Endodermal cell (in vitro differentiated cells): ENCODE results near the gene KCNN1. TPM values are rescaled to one million over a fixed set of nuclear protein-coding genes. Genes with fewer than 3 reads are reported as not detected.

Experiments
- DNase-seq: peaks from one replicate; pipeline ENCODE4 v3.0.0-alpha.2; 2017
- H3K27ac ChIP-seq: 2 replicates; pipeline ENCODE4 v1.5.1; 2013; ENCODE audit warnings: mild to moderate bottlenecking, low read depth, low read length, moderate library complexity
- H3K27me3 ChIP-seq: 2 replicates; pipeline ENCODE4 v1.6.1; 2013; ENCODE audit warnings: mild to moderate bottlenecking, low read length, moderate library complexity; ENCODE audit not compliant: insufficient read depth, control insufficient read depth, poor library complexity, severe bottlenecking
- H3K36me3 ChIP-seq: 2 replicates; pipeline ENCODE4 v1.7.0; 2013; ENCODE audit warnings: mild to moderate bottlenecking, low read length, moderate library complexity; ENCODE audit not compliant: control insufficient read depth, insufficient read depth
- H3K4me1 ChIP-seq: one replicate; pipeline ENCODE4 v1.7.0; 2013; ENCODE audit warnings: low read length; ENCODE audit not compliant: control insufficient read depth, insufficient read depth
- H3K4me3 ChIP-seq: 2 replicates; pipeline ENCODE4 v1.5.1; 2013; ENCODE audit warnings: mild to moderate bottlenecking, low read length, moderate library complexity
- H3K9ac ChIP-seq: 2 replicates; pipeline ENCODE4 v1.6.1; 2013; ENCODE audit warnings: mild to moderate bottlenecking, low read length, moderate library complexity; ENCODE audit not compliant: poor library complexity, severe bottlenecking; ENCODE audit errors: extremely low read depth
- H3K9me3 ChIP-seq: 2 replicates; pipeline ENCODE4 v1.6.1; 2013; ENCODE audit warnings: mild to moderate bottlenecking, low read length, moderate library complexity; ENCODE audit not compliant: control insufficient read depth
- H3K27ac Mint-ChIP-seq: 2 replicates; pipeline ENCODE4 v1.8.0; 2020; ENCODE audit warnings: mixed read lengths
- H3K27me3 Mint-ChIP-seq: 2 replicates; pipeline ENCODE4 v1.8.0; 2021; ENCODE audit warnings: mild to moderate bottlenecking, mixed read lengths; ENCODE audit not compliant: insufficient read depth
- H3K36me3 Mint-ChIP-seq: 2 replicates; pipeline ENCODE4 v1.8.0; 2020; ENCODE audit warnings: low read depth, mixed read lengths
- H3K4me1 Mint-ChIP-seq: 2 replicates; pipeline ENCODE4 v1.8.0; 2020; ENCODE audit warnings: mixed read lengths
- H3K4me3 Mint-ChIP-seq: 2 replicates; pipeline ENCODE4 v1.8.0; 2020; ENCODE audit warnings: mild to moderate bottlenecking, moderate library complexity, mixed read lengths
- H3K9me3 Mint-ChIP-seq: 2 replicates; pipeline ENCODE4 v1.8.0; 2020; ENCODE audit warnings: mild to moderate bottlenecking, mixed read lengths
- WGBS, 2 experiments: methylation state at CpG; one replicate each; pipeline versions ENCODE4 v1.1.5 to v1.1.7; 2013; ENCODE audit warnings: missing lambda C conversion rate in 2 of 2, mixed read lengths in 1 of 2; ENCODE audit not compliant: insufficient coverage in 1 of 2, insufficient read length in 1 of 2; 5-methylcytosine and 5-hydroxymethylcytosine counted together
- total RNA-seq, 2 donors: library from RNA; stranded (reverse); fragmentation: NEBNext Ultra II Directional in 1 of 2; extraction: Animal tissue kit (Norgen Biotek cat#: 25700) in 1 of 2; gene quantifications; 2 replicates in 1 of 2; 3 replicates in 1 of 2; pipeline ENCODE4 v1.2.1, GENCODE V29; 2021
- TF ChIP-seq, protein P1 (sequence below): fragments of 200-600 bp; sonication (generic); conservative IDR thresholded peaks from 2 replicates; pipeline ENCODE4 v1.5.0; 2021; ENCODE audit warnings: antibody characterized with exemption, mild to moderate bottlenecking

KCNN1 gene
- total RNA-seq, 2 donors from 2014 or later: 5.8 to 8.2 TPM

DNA sequence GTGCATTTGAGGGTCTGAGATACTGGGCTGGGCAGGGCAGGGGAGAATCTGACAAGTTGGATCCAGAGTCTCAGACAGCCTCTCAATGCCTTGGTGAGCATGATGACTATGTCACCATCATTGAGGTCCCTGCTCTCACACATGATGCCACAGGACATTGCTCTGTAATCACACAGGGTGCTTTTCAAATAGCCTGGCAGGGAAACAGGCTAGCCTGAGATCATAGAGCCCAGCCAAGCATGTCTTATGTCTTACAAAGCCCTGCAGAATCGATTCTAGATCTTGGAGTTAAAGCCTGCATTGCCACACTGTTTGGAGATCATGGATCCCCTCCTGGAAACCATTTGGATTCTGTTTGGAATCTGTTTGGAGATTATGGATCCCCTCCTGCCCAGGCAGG, 5.3 kb downstream of the KCNN1 start:
- DNase-seq: no peak
- H3K4me1 Mint-ChIP-seq: peaks cover 5% of the 10 kb centered on the region
- H3K27me3 ChIP-seq: peaks cover 6% of the 10 kb centered on the region
- peaks cover 6% of the 10 kb centered on the region for H3K27me3 Mint-ChIP-seq
- H3K36me3 ChIP-seq: peaks cover 5% of the 10 kb centered on the region
- no peaks in the 10 kb centered on the region for H3K9me3 ChIP-seq
- WGBS, 2 experiments: 86 to 95% methylated on average over 1 of the region's 1 CpG
- no peak overlapping the region for H3K27ac ChIP-seq
- H3K4me3 ChIP-seq: no peak overlapping the region
- H3K9ac ChIP-seq: no peak overlapping the region
- no peak overlapping the region for H3K27ac Mint-ChIP-seq
- no peaks in the 10 kb centered on the region for H3K4me1 ChIP-seq
- no peaks in the 10 kb centered on the region for H3K9me3 Mint-ChIP-seq
- TF ChIP-seq, protein P1, sequence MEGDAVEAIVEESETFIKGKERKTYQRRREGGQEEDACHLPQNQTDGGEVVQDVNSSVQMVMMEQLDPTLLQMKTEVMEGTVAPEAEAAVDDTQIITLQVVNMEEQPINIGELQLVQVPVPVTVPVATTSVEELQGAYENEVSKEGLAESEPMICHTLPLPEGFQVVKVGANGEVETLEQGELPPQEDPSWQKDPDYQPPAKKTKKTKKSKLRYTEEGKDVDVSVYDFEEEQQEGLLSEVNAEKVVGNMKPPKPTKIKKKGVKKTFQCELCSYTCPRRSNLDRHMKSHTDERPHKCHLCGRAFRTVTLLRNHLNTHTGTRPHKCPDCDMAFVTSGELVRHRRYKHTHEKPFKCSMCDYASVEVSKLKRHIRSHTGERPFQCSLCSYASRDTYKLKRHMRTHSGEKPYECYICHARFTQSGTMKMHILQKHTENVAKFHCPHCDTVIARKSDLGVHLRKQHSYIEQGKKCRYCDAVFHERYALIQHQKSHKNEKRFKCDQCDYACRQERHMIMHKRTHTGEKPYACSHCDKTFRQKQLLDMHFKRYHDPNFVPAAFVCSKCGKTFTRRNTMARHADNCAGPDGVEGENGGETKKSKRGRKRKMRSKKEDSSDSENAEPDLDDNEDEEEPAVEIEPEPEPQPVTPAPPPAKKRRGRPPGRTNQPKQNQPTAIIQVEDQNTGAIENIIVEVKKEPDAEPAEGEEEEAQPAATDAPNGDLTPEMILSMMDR: no peak
- H3K36me3 Mint-ChIP-seq: no peaks in the 10 kb centered on the region
- H3K4me3 Mint-ChIP-seq: no peak overlapping the region

DNA sequence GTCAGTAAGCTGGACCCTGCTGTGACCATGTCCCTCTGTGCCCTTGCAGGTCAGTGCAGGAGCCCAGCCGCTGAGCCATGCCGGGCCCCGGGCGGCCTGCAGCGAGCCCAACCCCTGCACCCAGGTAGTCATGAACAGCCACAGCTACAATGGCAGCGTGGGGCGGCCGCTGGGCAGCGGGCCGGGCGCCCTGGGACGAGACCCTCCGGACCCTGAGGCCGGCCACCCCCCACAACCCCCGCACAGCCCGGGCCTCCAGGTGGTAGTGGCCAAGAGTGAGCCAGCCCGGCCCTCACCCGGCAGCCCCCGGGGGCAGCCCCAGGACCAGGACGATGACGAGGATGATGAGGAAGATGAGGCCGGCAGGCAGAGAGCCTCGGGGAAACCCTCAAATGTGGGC, 6.9 kb downstream of the KCNN1 start:
- 94 to 96% methylated on average over 19 to 23 of the region's 23 CpGs for WGBS, 2 experiments
- no peak overlapping the region for H3K4me3 ChIP-seq
- Mint-ChIP-seq H3K4me3 (no peak overlapping the region), H3K36me3 (peaks cover under 1% of the 10 kb centered on the region), H3K9me3 (no peaks in the 10 kb centered on the region), H3K27me3 (no peaks in the 10 kb centered on the region), H3K4me1 (no peaks in the 10 kb centered on the region), H3K27ac (no peak overlapping the region)
- H3K9me3 ChIP-seq: no peaks in the 10 kb centered on the region
- no peak for DNase-seq
- no peak overlapping the region for H3K9ac ChIP-seq
- TF ChIP-seq, protein P1: no peak
- H3K36me3 ChIP-seq: peaks cover 5% of the 10 kb centered on the region
- no peaks in the 10 kb centered on the region for H3K4me1 ChIP-seq
- H3K27me3 ChIP-seq: no peaks in the 10 kb centered on the region
- H3K27ac ChIP-seq: no peak overlapping the region

DNA sequence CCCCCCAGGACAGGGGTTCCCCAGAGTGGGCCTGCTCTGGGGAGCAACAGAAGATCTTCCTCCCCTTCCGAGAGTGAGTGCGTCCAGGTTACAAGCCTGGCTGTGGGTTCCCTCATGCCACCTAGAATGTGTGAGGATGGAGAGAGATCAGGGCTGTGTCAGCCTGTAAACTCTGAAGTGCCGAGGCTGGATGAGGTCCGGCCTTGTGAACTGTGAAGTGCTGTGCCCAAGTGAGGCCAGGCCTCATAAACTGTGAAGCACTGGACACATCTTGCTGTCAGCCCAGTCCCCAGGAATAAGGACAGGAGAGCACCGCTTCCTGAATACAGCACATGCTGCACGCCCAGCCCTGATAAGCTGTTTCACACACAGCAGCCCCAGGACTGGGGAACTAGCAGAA, 7.6 kb downstream of the KCNN1 start:
- 93 to 98% methylated on average over 4 to 6 of the region's 6 CpGs for WGBS, 2 experiments
- H3K9ac ChIP-seq: no peak overlapping the region
- no peak overlapping the region for H3K4me3 Mint-ChIP-seq
- H3K36me3 ChIP-seq: peaks cover 5% of the 10 kb centered on the region
- peaks cover 2% of the 10 kb centered on the region for H3K36me3 Mint-ChIP-seq
- no peaks in the 10 kb centered on the region for H3K4me1 ChIP-seq
- no peak overlapping the region for H3K4me3 ChIP-seq
- no peaks in the 10 kb centered on the region for H3K9me3 ChIP-seq
- no peaks in the 10 kb centered on the region for H3K9me3 Mint-ChIP-seq
- DNase-seq: no peak
- H3K27me3 ChIP-seq: no peaks in the 10 kb centered on the region
- H3K27me3 Mint-ChIP-seq: no peaks in the 10 kb centered on the region
- no peak overlapping the region for H3K27ac ChIP-seq
- TF ChIP-seq, protein P1: no peak
- H3K4me1 Mint-ChIP-seq: no peaks in the 10 kb centered on the region
- H3K27ac Mint-ChIP-seq: no peak overlapping the region
